SK-N-SH (cell line): ENCODE data around the gene DHRS13. TPM values are rescaled to one million over a fixed set of nuclear protein-coding genes. Genes with fewer than 3 reads are reported as not detected.

Experiments
- CTCF ChIA-PET: fragments of 300-600, 350-600 bp; formaldehyde crosslinking; extraction: SDS; loops from one replicate; lab custom pipeline; 2021; lab: Yijun Ruan, JAX
- POLR2A ChIA-PET: fragments of 350-600 bp; sonication (Branson Sonifier 250); formaldehyde crosslinking; extraction: SDS; loops from one replicate; lab custom pipeline; 2020; ENCODE audit warnings: antibody characterized with exemption, inconsistent platforms; lab: Yijun Ruan, JAX
- DNase-seq: peaks from one replicate; pipeline ENCODE4 v3.0.0; 2012
- H2AFZ ChIP-seq: fragments of 200-600 bp; sonication (generic); 2 replicates; pipeline ENCODE4 v1.8.1; 2016; ENCODE audit warnings: antibody characterized with exemption, mild to moderate bottlenecking, low read depth
- H3F3A ChIP-seq: fragments of 200-600 bp; sonication (generic); replicated peaks from 2 replicates; pipeline ENCODE3; 2016; ENCODE audit warnings: antibody characterized with exemption, mild to moderate bottlenecking; ENCODE audit not compliant: insufficient read depth
- H3K27ac ChIP-seq, 2 experiments: fragments of 200-500 bp in 1 of 2; fragments of 200-600 bp in 1 of 2; sonication (Bioruptor generic) in 1 of 2; sonication (generic), shearing (Covaris generic) in 1 of 2; 2 replicates each; pipeline versions ENCODE4 v1.5.1 to v1.6.1; 2014 to 2016; ENCODE audit warnings: low read depth in 2 of 2, inconsistent platforms in 1 of 2, low read length in 1 of 2, mild to moderate bottlenecking in 1 of 2, mixed read lengths in 1 of 2
- H3K27me3 ChIP-seq: fragments of 200-600 bp; sonication (generic), shearing (Covaris generic); 2 replicates; pipeline ENCODE4 v1.6.1; 2016; ENCODE audit warnings: mixed run types; ENCODE audit not compliant: insufficient read depth
- H3K36me3 ChIP-seq, 2 experiments: fragments of 200-500 bp in 1 of 2; fragments of 200-600 bp in 1 of 2; sonication (Bioruptor generic) in 1 of 2; sonication (generic) in 1 of 2; replicated peaks in 1 of 2; 2 replicates each; pipeline versions ENCODE3 to v1.5.1; 2014 to 2016; ENCODE audit warnings: low read length in 1 of 2, mild to moderate bottlenecking in 1 of 2; ENCODE audit not compliant: insufficient read depth in 2 of 2, control insufficient read depth in 1 of 2
- H3K4me1 ChIP-seq, 2 experiments: fragments of 200-500 bp in 1 of 2; fragments of 200-600 bp in 1 of 2; sonication (Bioruptor generic) in 1 of 2; sonication (generic), shearing (Covaris generic) in 1 of 2; 2 replicates each; pipeline versions ENCODE4 v1.5.1 to v1.6.1; 2014 to 2016; ENCODE audit warnings: low read depth in 1 of 2, low read length in 1 of 2, mixed run types in 1 of 2; ENCODE audit not compliant: insufficient read depth in 2 of 2, control insufficient read depth in 1 of 2
- H3K4me2 ChIP-seq: fragments of 200-600 bp; sonication (generic), shearing (Covaris generic); 2 replicates; pipeline ENCODE4 v1.6.1; 2017; ENCODE audit warnings: mixed run types
- H3K4me3 ChIP-seq, 2 experiments: fragments of 200-500 bp in 1 of 2; fragments of 200-600 bp in 1 of 2; sonication (Bioruptor generic) in 1 of 2; sonication (generic), shearing (Covaris generic) in 1 of 2; 2 replicates each; pipeline versions ENCODE4 v1.5.1 to v1.8.1; 2014 to 2016; ENCODE audit warnings: low read depth in 2 of 2, inconsistent platforms in 1 of 2, low read length in 1 of 2, mild to moderate bottlenecking in 1 of 2, mixed read lengths in 1 of 2, moderate library complexity in 1 of 2
- H3K79me2 ChIP-seq: fragments of 200-600 bp; sonication (generic); 2 replicates; pipeline ENCODE4 v1.8.1; 2017; ENCODE audit warnings: mild to moderate bottlenecking; ENCODE audit not compliant: insufficient read depth
- H3K9ac ChIP-seq: fragments of 200-600 bp; sonication (generic); 2 replicates; pipeline ENCODE4 v1.6.1; 2017; ENCODE audit warnings: mixed run types
- H3K9me2 ChIP-seq: fragments of 200-600 bp; sonication (generic); 2 replicates; pipeline ENCODE4 v1.6.1; 2017; ENCODE audit warnings: mixed run types
- H3K9me3 ChIP-seq: fragments of 200-600 bp; sonication (generic); 2 replicates; pipeline ENCODE4 v1.6.1; 2017; ENCODE audit warnings: mixed run types, mild to moderate bottlenecking, moderate library complexity
- H4K20me1 ChIP-seq: fragments of 200-600 bp; sonication (generic); 2 replicates; pipeline ENCODE4 v1.6.1; 2017; ENCODE audit warnings: mild to moderate bottlenecking, mixed run types; ENCODE audit not compliant: insufficient read depth
- CHD2 ChIP-seq: fragments of 150-350 bp; IDR thresholded peaks from 2 replicates; pipeline ENCODE4 v1.6.1; 2018; ENCODE audit warnings: low read length; ENCODE audit not compliant: partially characterized antibody
- EZH2phosphoT487 ChIP-seq: fragments of 200-600 bp; sonication (generic); IDR thresholded peaks from 2 replicates; pipeline ENCODE4 v1.6.1; 2017; ENCODE audit warnings: low read depth, mixed run types, mild to moderate bottlenecking, antibody characterized with exemption, moderate library complexity, borderline replicate concordance
- FOXM1 ChIP-seq: IDR thresholded peaks from 2 replicates; pipeline ENCODE4 v1.4.0; 2012; ENCODE audit warnings: low read depth, mild to moderate bottlenecking
- GATA2 ChIP-seq: sonication (generic); formaldehyde crosslinking; IDR thresholded peaks from 2 replicates; pipeline ENCODE4 v1.5.0; 2020; ENCODE audit warnings: mild to moderate bottlenecking, missing genetic modification reagents
- JUND ChIP-seq: IDR thresholded peaks from 2 replicates; pipeline ENCODE4 v1.4.0; 2012
- MEF2A ChIP-seq: IDR thresholded peaks from 2 replicates; pipeline ENCODE4 v1.4.0; 2012; ENCODE audit warnings: low read depth, borderline replicate concordance
- MXI1 ChIP-seq: IDR thresholded peaks from 2 replicates; pipeline ENCODE4 v1.6.1; 2012; ENCODE audit warnings: mild to moderate bottlenecking, low read depth, low read length, improper control_type of control experiment
- NFIC ChIP-seq: IDR thresholded peaks from 2 replicates; pipeline ENCODE4 v1.4.0; 2012; ENCODE audit warnings: borderline replicate concordance
- NRF1 ChIP-seq: IDR thresholded peaks from 2 replicates; pipeline ENCODE4 v1.6.1; 2012; ENCODE audit warnings: low read depth, mild to moderate bottlenecking, low read length
- POLR2AphosphoS5 ChIP-seq: IDR thresholded peaks from 2 replicates; pipeline ENCODE4 v1.6.1; 2012; ENCODE audit warnings: low read depth, low read length
- RCOR1 ChIP-seq: fragments of 150-350 bp; IDR thresholded peaks from 2 replicates; pipeline ENCODE4 v1.6.1; 2017; ENCODE audit warnings: antibody characterized with exemption, low read length
- RFX5 ChIP-seq: IDR thresholded peaks from 2 replicates; pipeline ENCODE4 v1.6.1; 2012; ENCODE audit warnings: mild to moderate bottlenecking, improper control_type of control experiment, low read length
- RXRA ChIP-seq: IDR thresholded peaks from 2 replicates; pipeline ENCODE4 v1.4.0; 2012; ENCODE audit warnings: low read depth, mild to moderate bottlenecking, borderline replicate concordance
- SIN3A ChIP-seq: IDR thresholded peaks from 2 replicates; pipeline ENCODE4 v1.6.1; 2012; ENCODE audit warnings: low read depth, mild to moderate bottlenecking, low read length, moderate library complexity, borderline replicate concordance
- TCF12 ChIP-seq: IDR thresholded peaks from 2 replicates; pipeline ENCODE4 v1.4.0; 2012
- TEAD4 ChIP-seq: IDR thresholded peaks from 2 replicates; pipeline ENCODE4 v1.4.0; 2012; ENCODE audit warnings: mild to moderate bottlenecking, borderline replicate concordance; ENCODE audit not compliant: insufficient read depth
- YY1 ChIP-seq: IDR thresholded peaks from 2 replicates; pipeline ENCODE4 v1.4.0; 2012; ENCODE audit warnings: low read depth, mild to moderate bottlenecking
- WGBS: methylation state at CpG from one replicate; pipeline ENCODE4 v1.1.6; 2017; ENCODE audit warnings: low lambda C conversion rate; 5-methylcytosine and 5-hydroxymethylcytosine counted together
- polyA plus RNA-seq, 3 experiments: library from polyadenylated mRNA; depleted of rRNA; stranded (reverse); fragments of >200 nt; gene quantifications; 2 replicates each; pipeline ENCODE4 v1.2.3, GENCODE V29; 2012
- TF ChIP-seq, protein P1 (sequence below): IDR thresholded peaks from 2 replicates; pipeline ENCODE4 v1.4.0; 2012; ENCODE audit warnings: low read depth, borderline replicate concordance
- TF ChIP-seq, protein P2 (sequence below): fragments of 150-350 bp; IDR thresholded peaks from 2 replicates; pipeline ENCODE4 v1.6.1; 2017; ENCODE audit warnings: antibody characterized with exemption, low read length, low read depth, borderline replicate concordance
- TF ChIP-seq, protein P3 (sequence below): fragments of 200-600 bp; sonication (generic); IDR thresholded peaks from 2 replicates; pipeline ENCODE4 v1.6.1; 2017; ENCODE audit warnings: antibody characterized with exemption, mild to moderate bottlenecking, moderate library complexity
- TF ChIP-seq, protein P4 (sequence below): IDR thresholded peaks from 2 replicates; pipeline ENCODE4 v1.4.0; 2012; ENCODE audit warnings: low read depth
- TF ChIP-seq, protein P5 (sequence below): IDR thresholded peaks from 2 replicates; pipeline ENCODE4; 2012

Gene DHRS13
- polyA plus RNA-seq, 1 of the 3 experiments (the other 2 are of a cell fraction) = 7.4 TPM

DNA sequence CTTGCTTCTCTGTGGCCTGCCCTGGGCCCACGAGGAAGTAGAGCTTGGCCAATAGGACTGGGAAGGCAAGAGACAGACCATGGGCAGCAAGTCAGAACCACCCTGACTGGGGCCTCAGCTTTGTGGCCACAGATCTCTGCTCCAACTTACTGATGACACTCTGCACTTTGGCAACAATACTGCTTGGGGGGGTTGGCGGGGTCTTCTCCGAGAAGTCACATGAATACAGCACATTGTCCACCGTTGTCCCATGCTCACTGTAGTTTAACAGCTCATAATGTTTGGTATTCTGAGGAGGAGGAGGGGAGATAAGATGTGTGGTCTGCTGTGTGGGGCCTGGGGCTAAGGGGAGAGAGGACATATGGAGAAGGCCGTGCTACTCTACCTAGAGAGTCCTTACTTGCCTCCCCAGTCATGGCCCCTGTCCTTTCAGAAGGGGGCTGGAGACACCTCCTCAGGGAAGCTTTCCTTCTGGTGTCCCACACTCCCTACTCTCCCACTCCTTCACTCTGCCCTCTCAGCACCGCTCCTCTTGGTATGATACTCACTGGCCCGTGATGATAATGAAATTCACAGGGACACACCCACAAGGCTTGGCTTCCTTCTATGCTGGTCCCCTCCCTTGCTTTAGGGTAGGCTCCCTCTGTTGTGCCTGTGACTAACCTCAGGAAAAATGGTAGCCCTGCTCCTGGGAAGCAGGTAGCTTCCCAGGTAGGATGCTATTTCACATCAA is 4.0 kb upstream of the DHRS13 start:
- Histone ChIP-seq H3K36me3 (peaks cover 41 to 57% of the 10 kb centered on the region in 2 experiments), H3K9me3 (no peaks in the 10 kb centered on the region), H3K4me3 (no peak overlapping the region), H3K9me2 (no peaks in the 10 kb centered on the region), H3K79me2 (no peaks in the 10 kb centered on the region), H3K9ac (no peak overlapping the region), H3K27me3 (no peaks in the 10 kb centered on the region), H4K20me1 (peaks cover 13% of the 10 kb centered on the region; the same call in 1 of the 2 replicates), H3K4me2 (no peak overlapping the region), H2AFZ (no peak overlapping the region), H3F3A (peaks cover 55% of the 10 kb centered on the region), H3K27ac (no peak overlapping the region), H3K4me1 (peaks cover 0 to 6% of the 10 kb centered on the region in 2 experiments; a peak in 2 of 4 replicates)
- POLR2A ChIA-PET = interaction anchor here (1.2 to 1.7 kb wide), 2 partner anchors 9 to 263 kb away, joined by 4 to 7 read pairs; partner anchors contain the start of gene FLOT2
- no peak for TF ChIP-seq RCOR1
- TF ChIP-seq MEF2A = no peak
- TF ChIP-seq GATA2 (CRISPR knock-in tag) = no peak
- TF ChIP-seq MXI1 = no peak
- TF ChIP-seq, protein P1, sequence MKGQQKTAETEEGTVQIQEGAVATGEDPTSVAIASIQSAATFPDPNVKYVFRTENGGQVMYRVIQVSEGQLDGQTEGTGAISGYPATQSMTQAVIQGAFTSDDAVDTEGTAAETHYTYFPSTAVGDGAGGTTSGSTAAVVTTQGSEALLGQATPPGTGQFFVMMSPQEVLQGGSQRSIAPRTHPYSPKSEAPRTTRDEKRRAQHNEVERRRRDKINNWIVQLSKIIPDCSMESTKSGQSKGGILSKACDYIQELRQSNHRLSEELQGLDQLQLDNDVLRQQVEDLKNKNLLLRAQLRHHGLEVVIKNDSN = no peak
- TF ChIP-seq TEAD4 = no peak
- no peak for TF ChIP-seq YY1
- TF ChIP-seq RFX5 = no peak
- TF ChIP-seq NRF1 = no peak
- TF ChIP-seq POLR2AphosphoS5 = no peak
- no peak for TF ChIP-seq JUND
- TF ChIP-seq RXRA = no peak
- no peak for TF ChIP-seq NFIC
- no peak for DNase-seq
- 90% methylated on average over 7 of the region's 7 CpGs for WGBS
- CTCF ChIA-PET = interaction anchor here (0.6 to 8.8 kb wide), 6 partner anchors 10 to 242 kb away, joined by 3 to 63 read pairs (median 10); no protein-coding TSS in a partner anchor

DNA sequence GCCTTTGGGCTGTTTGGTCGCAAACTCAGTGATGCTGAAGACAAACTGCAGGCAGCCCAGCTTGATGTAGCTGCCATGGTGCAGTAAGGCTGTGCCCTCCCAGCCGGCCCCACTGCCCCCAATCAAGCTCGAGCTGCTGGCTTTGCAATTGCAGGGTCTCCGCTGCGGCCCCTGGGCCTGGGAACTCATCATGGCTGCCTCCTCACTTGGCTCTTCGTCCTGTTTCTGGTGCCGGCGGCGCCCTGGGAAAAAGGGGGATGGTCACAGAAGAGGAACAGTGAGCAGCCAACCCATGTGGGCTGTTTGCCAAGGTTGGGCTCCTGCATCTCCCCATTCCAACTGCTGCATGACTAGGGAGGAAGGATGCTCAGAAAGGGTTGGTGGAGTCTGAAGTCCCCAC is 3.4 kb upstream of the DHRS13 start:
- Histone ChIP-seq H2AFZ (no peak overlapping the region), H3K27me3 (no peaks in the 10 kb centered on the region), H3K9me3 (no peaks in the 10 kb centered on the region), H3K79me2 (0 out of 2 replicates have a peak, but pooled peaks cover 4% of the 10 kb centered on the region), H3K36me3 (peaks cover 37 to 51% of the 10 kb centered on the region in 2 experiments), H3K4me3 (no peak overlapping the region), H3F3A (peaks cover 55% of the 10 kb centered on the region), H4K20me1 (peaks cover 12% of the 10 kb centered on the region; the same call in 1 of the 2 replicates), H3K4me2 (no peak overlapping the region), H3K9ac (no peak overlapping the region), H3K27ac (no peak overlapping the region), H3K9me2 (no peaks in the 10 kb centered on the region), H3K4me1 (peaks cover 0 to 9% of the 10 kb centered on the region in 2 experiments; a peak in 2 of 4 replicates)
- POLR2A ChIA-PET = interaction anchor here (0.6 kb wide), 1 partner anchor 8 kb away, joined by 3 read pairs; the partner anchor contains the start of gene FLOT2
- CTCF ChIA-PET = interaction anchor here (0.8 to 8.8 kb wide), 5 partner anchors 11 to 179 kb away, joined by 3 to 63 read pairs (median 16); no protein-coding TSS in a partner anchor
- 100% methylated on average over 5 of the region's 9 CpGs for WGBS
- DNase-seq = no peak
- TF ChIP-seq TCF12 = no peak
- no peak for TF ChIP-seq JUND
- TF ChIP-seq, protein P2, sequence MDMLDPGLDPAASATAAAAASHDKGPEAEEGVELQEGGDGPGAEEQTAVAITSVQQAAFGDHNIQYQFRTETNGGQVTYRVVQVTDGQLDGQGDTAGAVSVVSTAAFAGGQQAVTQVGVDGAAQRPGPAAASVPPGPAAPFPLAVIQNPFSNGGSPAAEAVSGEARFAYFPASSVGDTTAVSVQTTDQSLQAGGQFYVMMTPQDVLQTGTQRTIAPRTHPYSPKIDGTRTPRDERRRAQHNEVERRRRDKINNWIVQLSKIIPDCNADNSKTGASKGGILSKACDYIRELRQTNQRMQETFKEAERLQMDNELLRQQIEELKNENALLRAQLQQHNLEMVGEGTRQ = no peak
- no peak for TF ChIP-seq CHD2
- TF ChIP-seq GATA2 (CRISPR knock-in tag) = no peak
- TF ChIP-seq, protein P3, sequence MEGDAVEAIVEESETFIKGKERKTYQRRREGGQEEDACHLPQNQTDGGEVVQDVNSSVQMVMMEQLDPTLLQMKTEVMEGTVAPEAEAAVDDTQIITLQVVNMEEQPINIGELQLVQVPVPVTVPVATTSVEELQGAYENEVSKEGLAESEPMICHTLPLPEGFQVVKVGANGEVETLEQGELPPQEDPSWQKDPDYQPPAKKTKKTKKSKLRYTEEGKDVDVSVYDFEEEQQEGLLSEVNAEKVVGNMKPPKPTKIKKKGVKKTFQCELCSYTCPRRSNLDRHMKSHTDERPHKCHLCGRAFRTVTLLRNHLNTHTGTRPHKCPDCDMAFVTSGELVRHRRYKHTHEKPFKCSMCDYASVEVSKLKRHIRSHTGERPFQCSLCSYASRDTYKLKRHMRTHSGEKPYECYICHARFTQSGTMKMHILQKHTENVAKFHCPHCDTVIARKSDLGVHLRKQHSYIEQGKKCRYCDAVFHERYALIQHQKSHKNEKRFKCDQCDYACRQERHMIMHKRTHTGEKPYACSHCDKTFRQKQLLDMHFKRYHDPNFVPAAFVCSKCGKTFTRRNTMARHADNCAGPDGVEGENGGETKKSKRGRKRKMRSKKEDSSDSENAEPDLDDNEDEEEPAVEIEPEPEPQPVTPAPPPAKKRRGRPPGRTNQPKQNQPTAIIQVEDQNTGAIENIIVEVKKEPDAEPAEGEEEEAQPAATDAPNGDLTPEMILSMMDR = no peak
- no peak for TF ChIP-seq NRF1
- no peak for TF ChIP-seq SIN3A
- TF ChIP-seq, protein P4, sequence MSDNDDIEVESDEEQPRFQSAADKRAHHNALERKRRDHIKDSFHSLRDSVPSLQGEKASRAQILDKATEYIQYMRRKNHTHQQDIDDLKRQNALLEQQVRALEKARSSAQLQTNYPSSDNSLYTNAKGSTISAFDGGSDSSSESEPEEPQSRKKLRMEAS = no peak
- TF ChIP-seq FOXM1 = no peak
- TF ChIP-seq EZH2phosphoT487 = no peak
- TF ChIP-seq, protein P5, sequence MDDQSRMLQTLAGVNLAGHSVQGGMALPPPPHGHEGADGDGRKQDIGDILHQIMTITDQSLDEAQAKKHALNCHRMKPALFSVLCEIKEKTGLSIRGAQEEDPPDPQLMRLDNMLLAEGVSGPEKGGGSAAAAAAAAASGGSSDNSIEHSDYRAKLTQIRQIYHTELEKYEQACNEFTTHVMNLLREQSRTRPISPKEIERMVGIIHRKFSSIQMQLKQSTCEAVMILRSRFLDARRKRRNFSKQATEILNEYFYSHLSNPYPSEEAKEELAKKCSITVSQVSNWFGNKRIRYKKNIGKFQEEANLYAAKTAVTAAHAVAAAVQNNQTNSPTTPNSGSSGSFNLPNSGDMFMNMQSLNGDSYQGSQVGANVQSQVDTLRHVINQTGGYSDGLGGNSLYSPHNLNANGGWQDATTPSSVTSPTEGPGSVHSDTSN = no peak
- TF ChIP-seq YY1 = no peak
- TF ChIP-seq MEF2A = no peak
- TF ChIP-seq, protein P1 = no peak
